ENCODE measurements around the gene MTF2.
A peak's percentile ranks its signal among the peaks of the same experiment; 100 is the strongest.
"Not testable (repeated sequence)": the region's sequence is repeated elsewhere in the genome, so short reads cannot be mapped to it uniquely, and the experiment has no call there.

MTF2 gene

DNA sequence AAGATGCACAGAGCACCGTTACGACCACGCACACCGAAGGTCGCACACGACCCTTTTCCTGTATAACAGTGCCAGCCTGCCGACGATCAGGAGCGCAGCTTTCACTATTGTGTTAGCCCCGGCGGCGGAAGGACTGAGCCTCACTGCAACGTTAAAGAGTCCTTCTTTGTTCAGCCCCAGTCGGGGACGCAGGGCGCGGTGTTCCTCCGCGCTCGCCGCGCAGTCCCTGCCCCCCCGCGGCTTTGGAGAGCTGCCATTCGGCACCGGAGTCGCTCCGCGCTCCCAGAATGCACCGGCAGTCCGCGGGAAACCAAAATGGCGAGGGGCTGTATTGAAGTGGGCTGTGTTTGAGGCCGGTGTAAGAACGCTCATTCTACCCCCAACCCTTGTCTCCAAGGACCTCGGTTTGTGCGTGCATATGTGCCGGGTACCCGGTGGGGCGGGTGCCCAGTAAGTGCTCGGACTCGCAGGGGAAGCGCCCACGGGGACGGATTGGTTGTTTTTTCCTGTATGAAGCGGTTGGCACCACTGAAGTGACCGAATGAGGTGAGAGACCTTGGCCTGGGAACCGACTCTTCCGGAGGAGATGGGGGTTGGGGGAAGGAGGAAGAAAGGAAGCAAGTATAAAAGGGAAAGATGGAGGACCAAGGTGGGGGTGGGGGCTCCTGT lies at the start of gene MTF2:
Gene MTF2, plus strand, starts transcription at position 298 of the 669 bp plus-strand sequence. Its CDS starts 244 bp downstream, at position 542.
- peak; percentile 79 to 94 (median 84) for DNase-seq

DNA sequence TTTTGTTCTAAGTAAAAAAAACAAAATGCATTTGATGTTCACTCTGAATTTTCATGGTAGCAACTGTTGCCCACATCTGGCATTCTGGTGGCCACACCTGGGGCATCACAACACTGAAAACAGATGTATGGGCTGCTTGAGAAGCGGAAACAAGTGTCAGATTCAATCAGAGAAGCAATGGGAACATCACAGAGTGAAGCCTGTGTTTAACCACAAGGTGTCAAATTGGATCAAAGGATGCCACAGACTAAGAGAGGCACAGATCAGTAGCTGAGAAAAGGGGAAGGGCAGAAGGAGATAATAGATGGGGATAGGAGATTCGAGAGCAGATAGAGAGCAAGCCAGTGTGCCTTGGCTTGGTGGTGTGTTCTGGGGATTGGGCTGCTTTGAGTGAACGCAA lies 49.8 kb upstream of the MTF2 start:
- DNase-seq: peak in 1 of 4 experiments; percentile 11

DNA sequence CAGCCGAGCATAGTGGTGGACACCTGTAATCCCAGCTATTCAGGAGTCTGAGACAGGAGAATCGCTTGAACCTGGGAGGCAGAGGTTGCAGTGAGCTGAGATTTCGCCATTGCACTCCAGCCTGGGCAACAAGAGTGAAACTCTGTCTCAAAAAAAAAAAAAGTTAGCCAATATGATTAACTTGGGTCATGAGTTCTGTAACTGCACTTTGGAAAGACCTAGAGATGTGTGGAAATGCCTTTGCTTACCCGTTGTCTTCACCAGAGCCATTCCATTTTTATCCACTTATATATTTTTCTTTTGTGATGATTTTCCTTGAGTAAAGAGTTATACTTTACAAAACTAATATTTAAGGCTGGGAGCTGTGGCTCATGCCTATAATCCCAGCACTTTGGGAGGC lies 48.9 kb upstream of the MTF2 start:
- DNase-seq: not testable (repeated sequence)

DNA sequence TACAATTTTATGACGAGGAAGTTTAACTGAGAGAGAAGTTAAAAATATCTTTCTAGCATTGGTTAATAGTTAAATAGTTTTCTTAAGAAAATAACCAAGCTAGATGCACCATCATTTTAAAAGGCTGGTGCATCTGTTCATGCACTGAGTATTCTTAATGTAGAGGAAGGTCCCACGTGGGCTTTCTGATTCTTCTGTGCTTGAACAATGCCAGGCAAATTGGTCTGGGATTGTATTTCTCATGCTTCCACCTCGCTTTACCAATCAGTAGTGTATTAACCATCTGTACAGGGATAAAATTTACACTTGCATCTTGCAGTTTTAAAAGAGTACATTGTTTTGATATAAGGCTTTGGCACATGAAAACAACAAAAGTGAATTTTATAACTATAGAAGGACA lies 47.4 kb upstream of the MTF2 start:
- no peak for DNase-seq

DNA sequence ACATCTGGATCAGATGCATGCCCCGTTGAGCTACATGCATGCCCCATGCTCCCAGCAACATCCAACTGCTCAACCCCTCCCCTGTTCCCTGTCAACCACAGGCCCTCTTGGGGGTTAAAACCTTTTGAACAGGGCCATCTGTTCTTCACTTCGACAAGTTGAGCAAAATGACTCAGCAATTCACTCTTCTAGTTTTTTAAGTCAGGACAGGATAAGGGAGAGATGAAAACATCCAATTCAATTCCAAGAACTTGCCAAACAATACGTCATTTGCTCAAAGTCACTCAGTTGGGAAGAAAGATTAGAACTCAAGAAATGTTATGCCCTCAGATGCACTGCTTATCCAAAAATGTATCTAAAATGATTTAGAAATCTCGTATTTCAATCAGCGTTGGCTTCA lies 46.1 kb upstream of the MTF2 start:
- no peak for DNase-seq

DNA sequence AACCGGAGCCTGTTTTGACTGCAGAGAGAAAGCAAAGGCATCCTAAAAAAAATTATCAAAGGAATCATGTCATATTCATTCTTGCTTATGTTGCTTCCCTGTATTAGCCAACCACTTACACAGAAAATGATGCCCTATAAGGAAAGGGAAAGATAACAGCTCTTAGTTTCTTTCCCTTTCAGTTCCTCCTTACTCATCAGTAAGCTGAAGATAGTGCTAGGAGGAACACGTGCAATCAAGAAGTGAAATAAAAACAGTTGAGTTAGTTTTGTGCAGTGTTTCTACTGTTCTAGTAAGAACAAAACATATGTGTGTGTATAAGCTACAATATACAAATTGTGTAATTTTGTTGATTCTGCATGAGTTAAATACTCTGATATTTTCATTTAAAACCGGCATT lies 45.3 kb upstream of the MTF2 start:
- no peak for DNase-seq

DNA sequence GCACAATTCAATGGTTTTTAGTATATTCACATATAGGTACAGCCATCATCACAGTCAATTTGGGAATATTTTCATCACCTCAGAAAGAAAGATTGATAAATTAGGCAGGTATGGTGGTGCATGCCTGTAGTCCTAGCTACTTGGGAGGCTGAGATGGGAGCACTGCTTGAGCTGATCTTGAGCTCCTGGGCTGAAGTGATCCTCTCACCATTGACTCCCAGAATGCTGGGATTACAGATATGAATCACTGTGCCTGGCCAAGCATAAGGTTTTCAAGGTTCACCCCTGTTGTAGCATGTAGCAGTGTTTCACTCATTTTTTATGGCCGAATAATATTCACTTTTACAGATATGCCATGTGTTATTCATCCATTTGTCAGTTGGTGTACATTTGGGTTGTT lies 44.7 kb upstream of the MTF2 start:
- no peak for DNase-seq

DNA sequence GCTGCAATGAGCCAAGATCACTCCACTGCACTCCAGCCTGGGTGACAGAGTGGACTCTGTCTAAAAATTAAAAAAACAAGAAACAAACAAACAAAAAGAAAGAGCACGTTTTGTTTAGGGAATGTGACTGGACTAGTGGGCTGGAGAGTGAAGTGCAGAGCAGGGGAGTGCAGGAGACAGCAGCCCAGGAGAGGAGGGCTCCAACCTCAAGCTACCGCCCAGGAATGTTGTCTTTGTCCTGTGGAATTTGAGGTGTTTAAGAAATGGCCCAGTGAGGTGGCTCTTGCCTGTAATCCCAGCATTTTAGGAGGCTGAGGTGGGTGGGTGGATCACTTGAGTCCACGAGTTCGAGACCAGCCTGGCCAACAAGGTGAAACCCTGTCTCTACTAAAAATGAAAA lies 42.4 kb upstream of the MTF2 start:
- no peak for DNase-seq

DNA sequence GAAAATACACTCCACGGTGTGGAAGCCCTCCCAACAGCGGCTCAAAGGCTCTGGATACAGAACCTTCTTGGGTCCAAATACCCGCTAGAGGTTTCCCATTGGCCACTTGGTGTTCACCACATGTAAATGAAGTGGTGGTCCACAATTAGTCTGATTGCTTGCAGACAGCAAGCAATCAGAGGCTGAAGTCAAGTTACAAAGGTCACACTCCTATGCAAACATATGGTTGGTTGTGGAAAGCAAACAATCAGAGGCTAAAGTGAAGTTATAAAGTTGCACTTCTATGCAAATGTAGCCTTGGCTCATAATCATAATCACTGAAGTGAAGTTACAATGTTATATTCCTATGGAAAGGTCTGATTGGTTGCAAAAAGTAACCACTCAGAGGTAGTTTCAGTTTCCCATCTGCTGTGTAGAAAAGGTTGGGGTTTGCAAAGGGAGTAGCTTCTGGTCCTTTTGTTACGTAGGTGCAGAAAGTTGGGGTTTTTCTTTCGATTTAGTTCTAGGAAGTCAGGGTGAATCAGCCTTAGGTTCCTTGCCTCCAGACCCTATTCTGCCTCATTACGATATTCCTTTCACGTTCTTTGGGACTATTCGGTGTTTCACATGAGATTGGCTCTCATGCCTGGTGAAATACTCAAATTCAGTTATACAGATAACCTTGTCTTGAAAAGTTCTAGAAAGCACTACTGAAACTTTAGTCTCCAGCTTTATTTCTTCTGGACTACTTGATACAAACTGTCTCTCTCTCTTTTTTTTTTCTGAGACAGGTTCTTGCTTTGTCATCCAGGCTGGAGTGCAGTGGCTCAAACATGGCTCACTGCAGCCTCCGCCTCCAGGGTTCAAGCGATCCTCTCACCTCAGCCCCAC lies 36.7 kb upstream of the MTF2 start:
- no peak for DNase-seq

DNA sequence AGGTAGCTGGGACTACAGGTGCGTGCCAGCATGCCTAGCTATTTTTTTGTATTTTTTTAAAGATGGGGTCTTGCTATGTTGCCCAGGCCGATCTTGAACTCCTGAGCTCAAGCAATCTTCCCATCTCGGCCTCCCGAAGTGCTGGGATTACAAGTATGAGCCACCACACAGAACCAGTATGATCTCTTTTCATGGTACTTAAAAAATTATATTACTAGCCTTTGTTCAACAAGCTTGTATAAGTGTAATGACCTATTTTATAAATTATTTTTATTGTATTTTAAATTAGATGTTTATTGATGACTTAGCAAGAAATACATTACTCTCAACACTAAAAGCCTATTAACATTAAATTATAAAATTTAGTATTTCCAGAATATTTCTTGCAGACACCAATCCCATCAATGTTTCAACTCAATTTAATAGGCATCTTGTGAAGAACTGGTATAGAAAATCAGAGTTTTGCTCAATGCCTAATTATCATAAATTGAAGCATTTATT lies 36.0 kb upstream of the MTF2 start:
- DNase-seq: no peak

DNA sequence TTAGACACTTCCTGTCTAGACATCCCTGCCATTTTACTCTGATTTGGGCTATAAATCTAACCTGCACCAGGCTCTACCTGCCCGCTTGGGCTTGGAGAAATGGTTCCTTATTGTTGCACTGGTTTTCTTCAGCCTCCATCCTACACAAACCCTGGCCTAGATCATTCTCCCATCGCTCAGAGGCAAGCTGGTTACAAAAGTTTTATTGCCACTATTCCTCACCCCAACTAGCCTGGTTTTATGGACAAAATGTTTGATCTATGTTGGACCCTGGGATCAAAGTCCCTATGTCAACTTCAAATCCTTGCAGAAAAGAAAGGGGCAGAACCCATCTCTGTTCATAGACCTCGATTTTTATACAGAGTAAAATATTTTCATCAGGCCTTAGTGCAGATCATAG lies 31.5 kb upstream of the MTF2 start:
- DNase-seq: no peak

DNA sequence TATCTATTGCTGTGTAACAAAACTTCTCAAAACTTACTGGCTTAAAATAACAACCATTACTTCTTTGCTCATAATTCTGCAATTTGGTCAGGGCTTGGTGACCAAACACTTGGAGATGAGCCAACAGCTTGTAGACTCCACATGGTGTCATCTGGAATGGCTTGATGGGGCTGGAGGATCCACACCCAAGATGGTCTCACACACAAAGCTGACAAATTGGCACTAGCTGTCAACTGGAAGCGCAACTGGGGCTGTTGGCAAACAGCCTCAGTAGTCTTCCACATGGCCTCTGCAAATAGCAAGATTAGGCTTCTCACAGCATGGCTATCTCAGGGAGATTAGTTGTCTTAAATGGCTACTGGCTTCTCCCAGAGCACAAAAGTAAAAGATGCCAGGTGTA lies 27.1 kb upstream of the MTF2 start:
- DNase-seq: no peak

DNA sequence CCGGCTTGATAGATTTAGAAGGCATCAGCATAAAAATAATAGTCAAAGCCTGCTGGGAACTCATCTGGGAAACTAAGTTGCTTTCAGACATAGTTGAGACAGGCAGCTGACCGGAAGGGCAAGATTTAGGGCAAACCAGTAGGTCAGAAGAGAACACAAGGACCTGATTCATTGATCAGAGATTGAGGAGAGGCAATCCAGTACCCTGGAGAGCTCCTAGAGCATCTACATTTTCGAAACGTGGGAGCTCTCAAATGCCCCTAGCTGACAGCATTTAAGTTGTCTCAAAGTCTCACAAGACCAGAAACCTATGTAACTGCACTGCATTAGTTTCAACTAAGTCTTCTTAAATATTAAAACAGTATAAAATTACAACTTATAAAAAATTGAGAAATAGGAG lies 22.9 kb upstream of the MTF2 start:
- DNase-seq: no peak

DNA sequence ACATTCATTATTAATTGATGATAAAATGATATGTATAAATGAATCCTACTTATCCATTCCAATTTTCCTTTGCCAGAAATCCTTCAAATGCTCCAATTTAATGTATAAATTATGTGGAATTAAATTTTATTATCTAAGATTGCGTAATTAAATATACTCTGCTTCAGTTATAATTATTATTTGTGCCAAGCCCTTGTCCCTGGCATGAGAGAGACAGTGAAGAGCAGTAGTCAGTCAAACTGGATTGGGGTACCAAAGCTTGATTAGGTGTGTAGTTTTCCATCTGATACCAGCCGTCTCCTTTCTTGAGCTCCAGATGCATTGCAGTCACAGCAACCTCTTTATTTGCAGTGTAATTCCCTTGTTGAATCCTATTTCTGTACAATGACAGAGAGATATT lies 22.4 kb upstream of the MTF2 start:
- no peak for DNase-seq

DNA sequence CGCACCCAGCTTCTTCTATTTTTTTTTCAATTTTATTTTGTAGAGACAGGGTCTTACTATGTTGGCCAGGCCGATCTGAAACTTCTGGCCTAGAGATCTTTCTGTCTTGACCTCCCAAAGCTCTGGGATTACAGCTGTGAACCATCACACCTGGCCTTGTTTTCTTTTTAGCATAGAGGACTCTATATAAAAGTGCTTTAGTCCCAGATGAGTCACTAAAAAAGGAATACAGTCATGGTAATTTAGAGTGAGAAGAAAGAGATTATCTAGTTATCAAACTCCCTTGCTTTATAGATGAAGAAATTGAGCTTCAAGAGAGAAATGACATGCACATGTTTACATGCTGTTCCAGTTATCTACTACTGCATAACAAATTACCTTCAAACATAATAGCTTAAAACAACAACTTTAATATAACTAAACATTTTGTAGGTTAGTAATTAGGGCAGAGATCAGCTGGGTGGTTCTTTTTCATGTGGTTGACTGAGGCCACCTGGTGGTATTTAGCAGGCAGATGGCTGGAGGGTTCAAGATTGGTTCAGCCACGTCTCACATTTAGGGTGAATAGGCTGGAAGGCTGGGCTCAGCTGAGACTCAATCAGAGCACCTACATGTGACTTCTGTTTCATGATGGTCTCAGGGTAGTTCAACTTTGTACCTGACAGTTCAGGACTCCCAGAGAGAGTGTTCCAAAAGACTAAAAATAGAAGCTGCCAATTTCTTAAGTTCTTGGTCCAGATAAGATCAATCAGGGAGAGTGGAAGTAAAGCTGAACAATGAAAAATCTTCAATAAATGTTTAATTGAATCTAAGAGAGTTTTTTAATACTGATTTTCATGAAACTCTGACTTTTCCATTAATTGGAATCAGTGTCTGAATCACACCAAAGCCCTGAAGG lies 16.9 kb upstream of the MTF2 start:
- no peak for DNase-seq

DNA sequence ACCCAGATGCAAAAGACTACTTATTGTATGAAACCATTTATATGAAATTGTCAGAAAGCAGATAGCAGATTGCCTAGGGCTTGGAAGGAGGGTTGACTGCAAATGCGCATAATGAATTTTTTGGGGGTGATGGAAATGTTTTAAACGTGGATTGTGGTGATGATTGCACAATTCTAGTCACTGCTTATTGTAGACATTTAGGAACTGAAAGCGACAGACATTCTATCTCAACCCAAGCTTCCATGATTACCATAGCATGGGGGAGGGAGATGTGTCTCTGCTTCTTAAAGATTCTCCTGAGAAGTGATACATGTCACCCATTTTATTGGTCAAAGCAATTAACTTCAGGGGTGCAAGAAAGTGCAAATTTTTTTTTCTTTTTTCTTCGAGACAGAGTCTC lies 2.8 kb upstream of the MTF2 start:
- DNase-seq: no peak

DNA sequence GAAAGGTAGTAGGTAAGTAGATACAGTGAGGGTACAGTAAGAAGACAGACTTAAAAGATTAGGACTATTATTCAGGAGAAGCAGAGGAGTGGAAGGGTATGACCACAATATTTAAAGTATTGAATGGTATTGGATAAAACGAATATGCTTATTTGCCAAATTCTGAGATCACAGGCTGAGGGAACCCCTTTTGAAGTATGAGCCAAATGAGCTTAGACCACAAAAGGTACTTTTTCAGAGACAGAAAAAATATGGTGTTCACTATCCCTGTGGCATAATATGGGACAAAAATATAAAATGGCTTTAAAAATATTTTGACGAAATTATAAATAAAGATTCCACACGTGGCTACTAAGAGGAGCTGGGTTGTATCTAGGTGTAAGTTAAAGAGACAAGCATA lies 880 bp upstream of the MTF2 start:
- DNase-seq: no peak

DNA sequence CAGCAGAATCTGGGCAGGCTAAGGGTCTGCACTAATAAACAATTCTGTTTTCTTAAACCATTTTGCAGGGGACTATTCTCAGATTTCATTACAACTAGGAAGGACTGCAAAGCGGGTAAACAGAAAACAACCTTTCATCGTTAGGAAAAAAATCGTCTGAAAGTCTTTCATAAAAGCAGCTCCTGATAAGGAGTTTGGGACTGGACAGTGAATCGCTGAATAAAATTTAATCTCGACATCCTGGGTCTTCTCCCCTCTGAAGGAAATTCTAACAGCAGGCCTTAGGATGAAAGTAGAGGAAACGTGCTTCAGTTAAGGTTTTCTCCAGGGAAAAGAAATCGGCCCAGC lies 471 bp upstream of the MTF2 start:
- no peak for DNase-seq

DNA sequence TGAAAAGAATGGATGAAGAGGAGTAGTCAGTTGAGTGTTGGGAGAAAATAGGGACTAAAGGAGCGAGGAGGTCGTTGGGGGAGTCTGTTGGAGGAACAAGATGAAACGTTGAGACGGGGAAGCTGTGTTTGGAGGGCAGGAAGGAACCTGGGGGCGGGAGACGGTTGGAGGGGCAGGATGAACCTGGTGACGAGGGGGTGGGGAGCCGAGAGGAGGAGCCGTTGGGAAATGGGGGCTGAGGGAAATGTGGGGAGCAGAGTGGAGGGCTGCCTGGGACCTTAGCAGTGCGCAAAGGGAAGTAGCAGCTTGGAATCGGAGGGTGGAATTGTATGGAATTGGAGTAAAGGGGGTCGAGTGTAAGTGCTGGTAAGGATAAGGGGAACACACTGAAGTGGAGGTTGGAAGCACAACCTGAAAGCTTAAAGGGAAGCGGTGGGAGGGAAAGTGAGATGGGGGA lies 630 bp downstream of the MTF2 start:
- DNase-seq: no peak

DNA sequence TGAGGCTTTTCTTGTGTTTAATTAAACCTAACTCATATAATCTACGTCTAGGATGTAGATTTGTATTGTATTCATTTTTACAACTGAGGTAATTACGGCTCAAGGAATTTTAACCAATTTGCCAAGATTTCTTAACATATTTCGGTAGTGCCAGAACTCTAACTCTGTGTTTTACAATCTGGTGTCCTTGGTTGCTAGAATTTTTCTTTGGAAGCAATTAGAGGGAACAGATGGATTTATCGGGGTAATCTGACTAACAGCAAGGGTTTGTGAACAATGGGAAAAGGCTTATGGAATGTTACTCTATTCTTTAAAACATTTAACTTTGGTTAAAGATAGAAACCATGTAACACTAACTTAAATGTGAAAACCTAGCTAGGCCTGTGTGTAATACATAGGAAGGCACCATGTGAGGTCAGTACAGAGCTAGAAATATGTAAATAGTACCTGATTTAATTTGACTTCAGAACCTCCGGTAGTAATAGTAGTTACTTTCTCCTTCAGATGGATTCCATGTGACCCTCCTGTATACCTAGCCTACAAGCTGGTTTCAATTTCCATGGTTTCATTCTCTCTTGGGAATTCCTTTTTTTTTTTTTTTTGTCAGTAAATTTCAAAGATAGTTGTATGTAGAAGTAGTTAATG lies 1.2 kb downstream of the MTF2 start:
- no peak for DNase-seq

DNA sequence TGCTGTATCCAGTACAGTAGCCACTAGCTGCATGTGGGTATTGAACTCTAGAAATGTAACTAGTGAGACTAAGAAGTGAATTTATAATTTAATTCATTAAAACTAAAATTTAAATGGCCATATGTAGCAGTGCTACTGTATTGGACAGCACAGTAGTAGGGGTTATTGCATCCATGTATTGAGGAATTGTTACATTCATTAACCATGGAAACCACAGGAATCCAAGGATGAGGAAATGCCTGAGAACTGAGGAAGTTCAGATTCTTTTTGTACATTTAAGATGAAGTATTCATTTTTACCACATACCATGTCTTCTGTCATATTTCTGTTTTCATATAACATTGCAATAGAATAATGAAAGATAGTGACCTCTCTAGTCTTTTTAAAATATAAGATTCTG lies 2.6 kb downstream of the MTF2 start:
- DNase-seq: no peak

DNA sequence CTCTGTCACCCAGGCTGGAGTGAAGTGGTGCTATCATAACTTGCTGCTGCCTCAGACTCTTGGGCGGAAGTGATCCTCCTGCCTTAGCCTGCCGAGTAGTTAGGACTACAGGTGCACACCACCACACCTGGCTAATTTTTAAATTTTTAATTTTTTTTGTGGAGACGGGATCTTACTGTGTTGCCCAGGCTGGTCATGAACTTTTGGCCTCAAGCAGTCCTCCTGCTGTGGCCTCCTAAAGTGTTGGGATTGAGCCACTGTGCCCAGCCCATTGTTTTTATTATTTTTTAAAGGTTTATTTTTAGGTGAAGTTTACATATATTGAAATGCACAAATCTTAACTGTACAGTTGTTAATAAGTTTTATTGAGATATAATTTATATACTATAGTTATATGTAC lies 3.2 kb downstream of the MTF2 start:
- no peak for DNase-seq

DNA sequence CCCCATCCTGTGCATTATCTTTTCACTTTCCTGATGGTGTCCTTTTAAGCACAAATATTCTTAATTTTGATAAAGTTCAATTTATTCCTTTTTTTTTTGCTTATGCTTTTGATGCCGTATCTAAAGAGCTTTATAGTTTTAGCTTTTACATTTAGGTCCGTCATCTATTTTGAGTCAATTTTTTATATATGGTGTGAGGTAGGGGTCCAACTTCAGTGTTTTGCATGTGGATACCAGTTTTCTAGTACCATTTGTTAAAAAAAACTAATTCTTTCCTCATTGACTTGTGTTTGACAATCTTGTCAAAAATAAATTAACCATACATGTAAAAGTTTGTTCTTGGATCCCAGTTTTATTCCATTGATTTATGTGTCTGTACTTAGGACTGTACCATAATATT lies 4.9 kb downstream of the MTF2 start:
- no peak for DNase-seq
